Activated CD4-positive, alpha-beta T cell treated with anti-CD3 and anti-CD28 coated beads for 24 hours (primary cell): ENCODE results near the gene POLQ.
"Not testable (repeated sequence)": the region's sequence is repeated elsewhere in the genome, so short reads cannot be mapped to it uniquely, and the experiment has no call there.

ENCODE experiments used
- DNase-seq, 2 donors: peaks; one replicate each; pipeline ENCODE4 v3.0.0-alpha.2; 2020; ENCODE audit warnings: low read depth in 2 of 2

Gene POLQ

DNA sequence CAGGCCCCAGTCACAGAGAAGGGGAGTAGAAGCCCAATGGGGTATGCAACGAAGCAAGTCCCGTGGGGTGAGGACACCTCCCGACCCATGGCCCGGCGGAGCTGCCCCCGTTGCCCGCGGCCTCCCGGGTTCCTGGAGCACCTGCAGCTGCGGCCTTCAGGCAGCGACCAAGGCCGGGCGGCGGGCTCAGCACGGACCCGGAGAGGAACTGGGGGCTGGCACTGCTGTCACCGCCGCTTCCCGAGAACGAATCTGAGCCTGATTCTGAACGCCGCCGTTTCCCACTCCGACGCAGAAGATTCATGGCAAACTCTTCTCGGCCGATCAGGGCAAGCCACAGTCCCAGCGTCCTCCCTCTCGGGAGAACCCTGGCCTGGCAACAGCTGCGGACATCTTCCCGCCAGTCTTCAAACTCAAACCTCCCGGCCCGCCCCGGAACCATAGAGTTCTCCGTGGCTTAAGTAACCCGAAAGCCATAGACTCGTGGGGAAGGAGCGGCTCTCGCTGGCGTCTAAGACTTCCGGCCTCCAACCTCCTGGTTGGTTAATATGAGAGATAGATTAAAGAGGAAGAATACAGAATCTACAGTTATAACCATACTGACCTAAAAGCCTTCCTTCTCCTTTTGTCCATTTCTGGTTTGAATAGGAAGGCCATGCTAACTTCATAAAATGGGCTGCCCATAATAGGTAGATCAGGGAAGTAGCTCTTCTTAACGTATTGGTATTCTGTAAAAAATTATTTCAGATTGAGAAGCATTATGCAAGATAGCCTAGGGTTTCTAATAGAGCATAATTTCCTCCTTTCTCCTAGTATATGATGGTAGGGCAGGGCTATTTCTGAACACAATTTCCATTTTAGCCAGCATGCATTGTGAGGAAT lies at the start of gene POLQ:
POLQ (minus strand) TSS at position 415 of the 882 bp plus-strand sequence; CDS start at position 304, 111 bp downstream.
- DNase-seq: peak; percentile 76 to 77

DNA sequence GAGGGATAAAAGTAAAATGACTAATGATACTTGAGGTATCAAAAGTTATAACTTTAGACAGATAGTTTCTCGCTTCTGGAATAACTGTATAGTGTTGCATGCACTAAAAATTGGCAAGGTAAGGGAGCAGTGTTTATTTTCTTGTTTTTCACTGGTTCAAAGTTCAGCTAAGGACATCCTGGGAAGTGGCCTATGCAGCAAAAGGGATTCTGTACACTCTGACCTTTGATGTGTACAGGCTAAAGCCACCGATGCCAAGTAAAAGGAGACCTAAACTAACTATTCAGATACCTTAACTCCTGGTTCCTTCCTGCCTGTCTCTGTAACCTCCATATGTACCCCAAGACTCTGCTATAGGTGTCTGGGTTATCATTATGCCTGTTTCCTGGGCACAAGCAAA lies 49.1 kb upstream of the POLQ start:
- DNase-seq: no peak

GRCh38 chr3:121593806-121594205 lies 48.0 kb upstream of the POLQ start:
- not testable (repeated sequence) for DNase-seq

- DNase-seq: no peak
Observed at GRCh38 chr3:121592856-121593702, 47.3 kb upstream of the POLQ start, which contains the start of gene FBXO40. TSS of gene FBXO40 (plus strand) at chr3:121593379. CDS start at chr3:121620576, 27,197 bp downstream.

GRCh38 chr3:121584418-121584817 lies 38.6 kb upstream of the POLQ start:
- no peak for DNase-seq

GRCh38 chr3:121581691-121582090 lies 35.9 kb upstream of the POLQ start:
- DNase-seq: no peak

GRCh38 chr3:121574449-121574848 lies 28.7 kb upstream of the POLQ start:
- DNase-seq: no peak

- DNase-seq: no peak
Observed at GRCh38 chr3:121567649-121568048, 21.9 kb upstream of the POLQ start, which contains the start of gene ARGFX. TSS of gene ARGFX (plus strand) at chr3:121567949. CDS start at chr3:121570714, 2,765 bp downstream.

GRCh38 chr3:121566773-121567172 lies 21.0 kb upstream of the POLQ start:
- no peak for DNase-seq

DNA sequence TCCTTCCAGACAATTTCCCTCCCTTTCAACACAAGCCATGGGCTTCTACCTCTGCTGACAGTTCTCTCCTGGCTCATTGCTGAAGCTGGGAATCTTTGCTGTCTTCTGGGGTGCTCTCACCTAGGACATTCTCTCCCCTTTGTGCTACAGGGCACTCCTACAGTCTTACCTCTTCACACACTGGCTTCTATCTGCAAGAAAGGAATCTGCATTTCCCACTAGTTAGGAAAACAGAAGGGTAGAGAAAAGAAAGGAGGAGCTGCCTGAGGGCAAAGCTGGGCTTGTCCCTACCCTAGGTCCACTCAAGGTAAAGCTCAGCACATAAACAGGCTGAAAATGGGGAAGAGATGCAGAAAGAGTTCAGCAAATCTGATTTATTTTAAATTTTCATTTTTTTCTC lies 16.4 kb upstream of the POLQ start:
- DNase-seq: no peak

GRCh38 chr3:121557426-121557934 lies 11.7 kb upstream of the POLQ start:
- no peak for DNase-seq

GRCh38 chr3:121552797-121553196 lies 7.0 kb upstream of the POLQ start:
- DNase-seq: no peak

DNA sequence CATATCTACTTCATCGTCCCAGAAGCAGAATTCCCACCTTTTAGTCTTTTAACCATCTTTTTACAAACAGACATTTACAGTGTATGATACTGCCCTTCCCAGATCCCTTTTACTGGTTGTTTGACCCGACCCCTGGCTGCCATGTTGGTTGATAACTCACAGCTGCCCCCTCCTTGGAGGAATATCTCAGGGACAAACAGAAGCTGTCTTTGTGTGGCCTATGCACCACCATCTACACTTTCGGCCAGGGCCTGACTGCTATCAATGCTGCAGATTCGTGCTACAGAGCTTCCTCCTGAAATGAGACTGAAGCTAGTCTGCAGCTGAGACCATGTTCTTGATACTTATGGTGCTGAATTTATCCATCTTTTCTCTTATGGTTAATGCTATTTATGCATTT lies 6.6 kb upstream of the POLQ start:
- DNase-seq: no peak

- DNase-seq: no peak
Observed at GRCh38 chr3:121545049-121545573, 677 bp downstream of the POLQ start.

DNA sequence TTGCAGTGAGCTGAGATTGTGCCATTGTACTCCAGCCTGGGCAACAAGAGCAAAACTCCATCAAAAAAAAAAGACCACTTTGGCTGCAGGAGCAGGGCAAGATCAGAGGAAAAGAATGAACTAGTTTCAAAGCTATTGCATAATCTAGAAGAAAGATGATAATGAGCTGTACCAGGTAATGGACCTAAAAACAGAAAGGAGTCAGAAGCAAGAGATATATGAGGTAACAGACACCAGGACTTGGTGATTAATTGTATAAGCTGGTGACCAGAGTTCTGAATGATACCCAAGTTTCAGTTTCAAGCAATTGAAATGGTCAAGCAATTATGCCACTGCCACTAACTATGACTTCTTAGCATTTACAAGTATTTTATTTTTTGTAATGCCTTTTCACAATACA lies 2.9 kb downstream of the POLQ start:
- DNase-seq: no peak

DNA sequence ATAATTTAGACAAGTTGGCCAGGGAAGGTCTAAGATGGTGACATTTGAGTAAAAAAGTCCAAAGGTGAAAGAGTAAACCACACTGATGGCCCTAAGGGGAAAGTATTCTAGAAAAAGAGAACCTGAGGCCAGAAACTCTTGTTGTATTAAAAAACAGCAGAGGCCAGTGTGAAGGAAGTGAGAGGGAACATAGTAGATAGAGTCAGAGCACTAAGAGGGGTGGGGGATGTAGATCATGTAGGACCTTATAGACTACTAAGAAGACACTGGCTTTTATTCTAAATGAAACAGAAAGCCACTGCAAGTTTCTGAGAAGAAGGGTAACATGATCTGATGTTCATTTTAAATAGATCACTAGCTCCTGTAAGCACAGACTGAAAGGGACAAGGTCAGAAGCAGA lies 14.5 kb downstream of the POLQ start:
- DNase-seq: no peak

DNA sequence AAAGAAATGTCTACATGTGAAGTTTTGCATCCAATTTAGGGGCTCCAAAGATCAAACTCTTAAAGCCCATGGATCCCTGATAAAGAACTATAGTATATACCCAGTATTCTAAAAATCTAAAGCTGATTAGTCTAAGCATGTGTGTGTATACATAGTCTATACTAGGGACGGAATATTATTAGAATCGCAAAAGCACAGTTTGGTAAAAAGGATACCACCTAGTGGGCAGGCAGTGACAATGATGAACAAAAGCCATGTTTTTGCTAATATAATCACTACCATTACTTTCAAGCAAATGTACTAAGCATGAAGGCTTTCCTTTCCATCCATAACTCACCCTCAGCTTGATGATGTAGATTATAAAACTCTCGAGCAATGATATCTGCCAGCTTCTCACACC lies 16.5 kb downstream of the POLQ start:
- no peak for DNase-seq

- DNase-seq: no peak
Observed at GRCh38 chr3:121520510-121520909, 25.3 kb downstream of the POLQ start.

GRCh38 chr3:121517953-121518655 lies 27.7 kb downstream of the POLQ start:
- no peak for DNase-seq

DNA sequence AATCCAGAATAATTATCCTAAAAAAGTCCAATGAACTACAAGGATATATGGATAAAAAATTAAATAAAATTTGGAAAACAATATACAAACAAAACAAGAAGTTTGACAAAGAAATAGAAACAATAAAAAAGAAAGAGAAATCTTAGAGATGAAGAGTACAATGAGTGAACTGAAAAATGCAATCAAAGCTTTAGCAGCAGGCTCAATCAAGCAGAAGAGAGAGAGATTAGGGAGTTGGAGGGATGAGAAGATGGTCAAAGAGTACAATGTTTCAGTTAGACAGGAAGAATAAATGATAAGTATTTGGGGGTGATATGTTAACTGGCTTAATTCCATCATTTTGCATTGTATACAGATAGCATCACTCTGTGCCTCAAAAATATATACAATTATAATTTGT lies 29.9 kb downstream of the POLQ start:
- no peak for DNase-seq

DNA sequence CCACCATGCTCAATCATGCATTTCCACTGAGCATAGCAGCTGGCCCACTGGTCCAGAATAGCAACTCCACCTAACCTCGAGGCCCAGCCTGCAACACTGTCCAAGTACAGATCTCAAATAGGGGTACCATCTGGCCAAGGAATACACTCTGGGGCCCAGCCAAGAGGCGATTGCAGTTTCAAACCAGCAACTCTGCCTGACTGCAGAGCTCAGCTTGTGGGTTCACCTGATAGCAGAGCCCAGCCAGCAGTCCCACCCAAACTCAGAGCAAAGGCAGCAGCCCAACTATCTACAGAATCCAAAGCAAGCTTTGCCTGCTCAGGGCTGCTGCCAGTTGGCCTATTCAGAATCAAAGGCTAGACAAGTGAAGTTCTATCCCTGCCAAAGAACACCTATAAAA lies 30.5 kb downstream of the POLQ start:
- no peak for DNase-seq
